ENCODE measurements around the gene VPS52. TPM values are rescaled to one million over a fixed set of nuclear protein-coding genes. Genes with fewer than 3 reads are reported as not detected.

VPS52 gene
- total and polyA plus RNA-seq, 9 of the 15 experiments (the other 6 are each of a cell fraction or from before 2014, with no cell fraction given): 24.4 to 103 (median 40.2) TPM

GRCh38 chr6:33271468-33272274, at the start of gene VPS52, which contains the start of gene RPS18 (continued):
- TF ChIP-seq, protein P1, sequence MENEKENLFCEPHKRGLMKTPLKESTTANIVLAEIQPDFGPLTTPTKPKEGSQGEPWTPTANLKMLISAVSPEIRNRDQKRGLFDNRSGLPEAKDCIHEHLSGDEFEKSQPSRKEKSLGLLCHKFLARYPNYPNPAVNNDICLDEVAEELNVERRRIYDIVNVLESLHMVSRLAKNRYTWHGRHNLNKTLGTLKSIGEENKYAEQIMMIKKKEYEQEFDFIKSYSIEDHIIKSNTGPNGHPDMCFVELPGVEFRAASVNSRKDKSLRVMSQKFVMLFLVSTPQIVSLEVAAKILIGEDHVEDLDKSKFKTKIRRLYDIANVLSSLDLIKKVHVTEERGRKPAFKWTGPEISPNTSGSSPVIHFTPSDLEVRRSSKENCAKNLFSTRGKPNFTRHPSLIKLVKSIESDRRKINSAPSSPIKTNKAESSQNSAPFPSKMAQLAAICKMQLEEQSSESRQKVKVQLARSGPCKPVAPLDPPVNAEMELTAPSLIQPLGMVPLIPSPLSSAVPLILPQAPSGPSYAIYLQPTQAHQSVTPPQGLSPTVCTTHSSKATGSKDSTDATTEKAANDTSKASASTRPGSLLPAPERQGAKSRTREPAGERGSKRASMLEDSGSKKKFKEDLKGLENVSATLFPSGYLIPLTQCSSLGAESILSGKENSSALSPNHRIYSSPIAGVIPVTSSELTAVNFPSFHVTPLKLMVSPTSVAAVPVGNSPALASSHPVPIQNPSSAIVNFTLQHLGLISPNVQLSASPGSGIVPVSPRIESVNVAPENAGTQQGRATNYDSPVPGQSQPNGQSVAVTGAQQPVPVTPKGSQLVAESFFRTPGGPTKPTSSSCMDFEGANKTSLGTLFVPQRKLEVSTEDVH (IDR thresholded peaks at IDR 0.05; ENCODE audit: low read depth, partially characterized antibody): peak; percentile 96
- TF ChIP-seq NFIX (CRISPR knock-in tag; IDR thresholded peaks at IDR 0.05; ENCODE audit: low read depth) (no peak), NR2C2 (CRISPR knock-in tag; IDR thresholded peaks at IDR 0.05) (peak; percentile 93), NR2C2 (tag; IDR thresholded peaks at IDR 0.05) (peak; percentile 99), ELF1 (tag; IDR thresholded peaks at IDR 0.05) (peak; percentile 96), RFX5 (IDR thresholded peaks at IDR 0.05; ENCODE audit: low read depth, low read length) (peak; percentile 11; the same call in 1 of the 2 replicates), TAL1 (IDR thresholded peaks at IDR 0.05) (no peak; the same call in 1 of the 2 replicates), MTA3 (IDR thresholded peaks at IDR 0.05; ENCODE audit: borderline replicate concordance) (peak; percentile 99)
- TF ChIP-seq, protein P2, sequence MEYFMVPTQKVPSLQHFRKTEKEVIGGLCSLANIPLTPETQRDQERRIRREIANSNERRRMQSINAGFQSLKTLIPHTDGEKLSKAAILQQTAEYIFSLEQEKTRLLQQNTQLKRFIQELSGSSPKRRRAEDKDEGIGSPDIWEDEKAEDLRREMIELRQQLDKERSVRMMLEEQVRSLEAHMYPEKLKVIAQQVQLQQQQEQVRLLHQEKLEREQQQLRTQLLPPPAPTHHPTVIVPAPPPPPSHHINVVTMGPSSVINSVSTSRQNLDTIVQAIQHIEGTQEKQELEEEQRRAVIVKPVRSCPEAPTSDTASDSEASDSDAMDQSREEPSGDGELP (CRISPR knock-in tag; IDR thresholded peaks at IDR 0.05; ENCODE audit: borderline replicate concordance): peak; percentile 81
- TF ChIP-seq, protein P3, sequence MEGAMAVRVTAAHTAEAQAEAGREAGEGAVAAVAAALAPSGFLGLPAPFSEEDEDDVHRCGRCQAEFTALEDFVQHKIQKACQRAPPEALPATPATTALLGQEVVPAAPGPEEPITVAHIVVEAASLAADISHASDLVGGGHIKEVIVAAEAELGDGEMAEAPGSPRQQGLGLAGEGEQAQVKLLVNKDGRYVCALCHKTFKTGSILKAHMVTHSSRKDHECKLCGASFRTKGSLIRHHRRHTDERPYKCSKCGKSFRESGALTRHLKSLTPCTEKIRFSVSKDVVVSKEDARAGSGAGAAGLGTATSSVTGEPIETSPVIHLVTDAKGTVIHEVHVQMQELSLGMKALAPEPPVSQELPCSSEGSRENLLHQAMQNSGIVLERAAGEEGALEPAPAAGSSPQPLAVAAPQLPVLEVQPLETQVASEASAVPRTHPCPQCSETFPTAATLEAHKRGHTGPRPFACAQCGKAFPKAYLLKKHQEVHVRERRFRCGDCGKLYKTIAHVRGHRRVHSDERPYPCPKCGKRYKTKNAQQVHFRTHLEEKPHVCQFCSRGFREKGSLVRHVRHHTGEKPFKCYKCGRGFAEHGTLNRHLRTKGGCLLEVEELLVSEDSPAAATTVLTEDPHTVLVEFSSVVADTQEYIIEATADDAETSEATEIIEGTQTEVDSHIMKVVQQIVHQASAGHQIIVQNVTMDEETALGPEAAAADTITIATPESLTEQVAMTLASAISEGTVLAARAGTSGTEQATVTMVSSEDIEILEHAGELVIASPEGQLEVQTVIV (CRISPR knock-in tag; IDR thresholded peaks at IDR 0.05; ENCODE audit: borderline replicate concordance): no peak
- TF ChIP-seq, protein P4, sequence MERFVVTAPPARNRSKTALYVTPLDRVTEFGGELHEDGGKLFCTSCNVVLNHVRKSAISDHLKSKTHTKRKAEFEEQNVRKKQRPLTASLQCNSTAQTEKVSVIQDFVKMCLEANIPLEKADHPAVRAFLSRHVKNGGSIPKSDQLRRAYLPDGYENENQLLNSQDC (CRISPR knock-in tag; IDR thresholded peaks at IDR 0.05): peak; percentile 80; the same call in 1 of the 2 replicates
- TF ChIP-seq, protein P5, sequence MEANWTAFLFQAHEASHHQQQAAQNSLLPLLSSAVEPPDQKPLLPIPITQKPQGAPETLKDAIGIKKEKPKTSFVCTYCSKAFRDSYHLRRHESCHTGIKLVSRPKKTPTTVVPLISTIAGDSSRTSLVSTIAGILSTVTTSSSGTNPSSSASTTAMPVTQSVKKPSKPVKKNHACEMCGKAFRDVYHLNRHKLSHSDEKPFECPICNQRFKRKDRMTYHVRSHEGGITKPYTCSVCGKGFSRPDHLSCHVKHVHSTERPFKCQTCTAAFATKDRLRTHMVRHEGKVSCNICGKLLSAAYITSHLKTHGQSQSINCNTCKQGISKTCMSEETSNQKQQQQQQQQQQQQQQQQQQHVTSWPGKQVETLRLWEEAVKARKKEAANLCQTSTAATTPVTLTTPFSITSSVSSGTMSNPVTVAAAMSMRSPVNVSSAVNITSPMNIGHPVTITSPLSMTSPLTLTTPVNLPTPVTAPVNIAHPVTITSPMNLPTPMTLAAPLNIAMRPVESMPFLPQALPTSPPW (CRISPR knock-in tag; IDR thresholded peaks at IDR 0.05): peak; percentile 65
- TF ChIP-seq, protein P6, sequence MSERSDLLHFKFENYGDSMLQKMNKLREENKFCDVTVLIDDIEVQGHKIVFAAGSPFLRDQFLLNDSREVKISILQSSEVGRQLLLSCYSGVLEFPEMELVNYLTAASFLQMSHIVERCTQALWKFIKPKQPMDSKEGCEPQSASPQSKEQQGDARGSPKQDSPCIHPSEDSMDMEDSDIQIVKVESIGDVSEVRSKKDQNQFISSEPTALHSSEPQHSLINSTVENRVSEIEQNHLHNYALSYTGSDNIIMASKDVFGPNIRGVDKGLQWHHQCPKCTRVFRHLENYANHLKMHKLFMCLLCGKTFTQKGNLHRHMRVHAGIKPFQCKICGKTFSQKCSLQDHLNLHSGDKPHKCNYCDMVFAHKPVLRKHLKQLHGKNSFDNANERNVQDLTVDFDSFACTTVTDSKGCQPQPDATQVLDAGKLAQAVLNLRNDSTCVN (CRISPR knock-in tag; IDR thresholded peaks at IDR 0.05): peak; percentile 71
- TF ChIP-seq, protein P7, sequence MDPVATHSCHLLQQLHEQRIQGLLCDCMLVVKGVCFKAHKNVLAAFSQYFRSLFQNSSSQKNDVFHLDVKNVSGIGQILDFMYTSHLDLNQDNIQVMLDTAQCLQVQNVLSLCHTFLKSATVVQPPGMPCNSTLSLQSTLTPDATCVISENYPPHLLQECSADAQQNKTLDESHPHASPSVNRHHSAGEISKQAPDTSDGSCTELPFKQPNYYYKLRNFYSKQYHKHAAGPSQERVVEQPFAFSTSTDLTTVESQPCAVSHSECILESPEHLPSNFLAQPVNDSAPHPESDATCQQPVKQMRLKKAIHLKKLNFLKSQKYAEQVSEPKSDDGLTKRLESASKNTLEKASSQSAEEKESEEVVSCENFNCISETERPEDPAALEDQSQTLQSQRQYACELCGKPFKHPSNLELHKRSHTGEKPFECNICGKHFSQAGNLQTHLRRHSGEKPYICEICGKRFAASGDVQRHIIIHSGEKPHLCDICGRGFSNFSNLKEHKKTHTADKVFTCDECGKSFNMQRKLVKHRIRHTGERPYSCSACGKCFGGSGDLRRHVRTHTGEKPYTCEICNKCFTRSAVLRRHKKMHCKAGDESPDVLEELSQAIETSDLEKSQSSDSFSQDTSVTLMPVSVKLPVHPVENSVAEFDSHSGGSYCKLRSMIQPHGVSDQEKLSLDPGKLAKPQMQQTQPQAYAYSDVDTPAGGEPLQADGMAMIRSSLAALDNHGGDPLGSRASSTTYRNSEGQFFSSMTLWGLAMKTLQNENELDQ (CRISPR knock-in tag; IDR thresholded peaks at IDR 0.05; ENCODE audit: borderline replicate concordance): no peak
